GM20000 (cell line): ENCODE results near the gene STIL.

Experiments used
- DNase-seq: peaks from one replicate; pipeline ENCODE4 v3.0.0; 2012; ENCODE audit warnings: low spot score
- CTCF ChIP-seq: IDR thresholded peaks from 2 replicates; pipeline ENCODE4 v1.5.1; 2012; ENCODE audit warnings: mild to moderate bottlenecking, control low read depth; ENCODE audit errors: extremely low read depth, missing control alignments

Gene STIL

DNA sequence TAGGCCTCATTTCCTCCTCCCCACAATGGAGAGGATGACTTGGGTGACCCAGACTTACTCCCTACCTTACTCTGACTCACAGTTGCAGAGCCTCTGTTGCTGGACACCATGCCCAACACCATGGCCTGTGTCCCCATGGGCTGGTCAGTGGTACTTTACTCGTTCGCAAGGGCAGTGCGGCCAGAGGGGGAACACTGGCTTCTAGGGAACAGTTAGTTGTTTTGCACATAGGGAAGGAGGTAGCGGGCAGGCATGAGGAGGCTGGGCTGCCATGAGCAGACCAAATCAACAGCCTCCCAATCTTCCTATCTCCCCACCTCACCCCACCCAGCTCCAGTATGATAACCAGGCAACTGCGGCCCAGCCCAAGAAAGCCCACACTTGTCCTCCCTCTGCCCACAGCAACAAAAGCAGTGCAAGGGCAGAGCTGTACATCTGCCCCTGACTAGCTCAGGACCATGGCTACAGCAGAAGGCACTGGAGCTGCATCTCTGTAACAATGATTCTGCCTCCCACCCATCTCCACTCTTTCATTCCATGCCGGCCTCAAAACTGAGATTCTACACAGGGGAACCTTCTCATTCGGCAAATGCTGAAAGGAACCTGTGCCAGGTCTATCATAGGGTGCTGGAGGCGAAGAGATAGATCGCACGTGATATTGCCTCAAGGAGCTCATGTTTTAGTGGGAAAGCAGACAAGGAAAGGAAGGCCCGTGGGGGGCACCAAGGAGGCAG lies 100.5 kb downstream of the STIL start:
- DNase-seq = no peak
- no peak for TF ChIP-seq CTCF

DNA sequence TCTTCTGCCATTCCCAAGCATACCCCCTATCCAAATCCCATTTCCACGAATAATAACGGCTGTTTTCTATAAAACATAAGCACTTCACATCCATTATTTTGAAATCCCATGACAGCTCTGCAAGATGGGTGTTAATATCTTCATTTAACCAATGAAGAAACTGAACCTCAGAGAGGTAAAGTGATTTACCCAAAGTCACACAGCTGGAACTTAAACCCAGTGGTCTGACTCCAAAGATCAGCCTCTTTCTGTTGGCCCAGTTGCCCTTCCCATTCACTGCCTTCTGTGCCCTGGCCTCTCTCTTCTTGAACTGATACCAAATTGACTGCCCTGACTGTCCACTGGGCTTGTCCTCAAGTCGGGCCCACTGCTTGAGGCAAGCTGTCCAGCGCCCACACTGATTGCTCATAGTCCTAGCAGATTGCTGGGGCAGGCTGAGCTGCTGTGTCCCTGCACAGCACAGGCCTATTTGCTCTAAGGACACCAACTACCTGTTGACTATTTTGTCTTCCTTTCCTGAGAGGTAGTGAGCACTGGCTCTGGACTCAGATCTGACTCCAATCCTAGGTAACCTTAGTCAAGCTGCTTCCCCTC lies 101.2 kb downstream of the STIL start:
- no peak for TF ChIP-seq CTCF
- no peak for DNase-seq

DNA sequence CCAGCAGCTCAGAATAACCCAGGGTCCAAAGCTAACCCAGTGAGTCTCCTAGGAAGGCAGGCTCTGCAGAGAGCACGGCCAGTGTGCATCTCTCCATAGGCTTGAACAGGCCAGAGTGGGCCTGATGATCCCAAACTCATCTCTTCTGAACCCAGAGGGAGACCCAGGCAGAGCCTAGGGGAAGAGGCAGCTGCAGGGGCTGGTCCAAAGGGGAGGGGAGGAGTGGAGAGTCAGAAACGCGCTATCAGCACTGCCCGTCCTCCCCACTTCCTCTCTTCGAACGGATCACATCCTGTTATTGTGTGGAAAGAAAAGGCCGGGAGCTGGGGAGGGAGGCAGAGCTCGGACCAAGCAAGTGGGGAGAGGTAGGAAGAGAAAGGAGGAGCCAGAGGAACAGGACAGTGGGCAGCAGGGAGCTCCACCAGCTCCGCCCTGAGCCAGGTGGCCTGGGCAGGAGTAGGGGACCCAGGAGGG lies 102.1 kb downstream of the STIL start:
- TF ChIP-seq CTCF = no peak

DNA sequence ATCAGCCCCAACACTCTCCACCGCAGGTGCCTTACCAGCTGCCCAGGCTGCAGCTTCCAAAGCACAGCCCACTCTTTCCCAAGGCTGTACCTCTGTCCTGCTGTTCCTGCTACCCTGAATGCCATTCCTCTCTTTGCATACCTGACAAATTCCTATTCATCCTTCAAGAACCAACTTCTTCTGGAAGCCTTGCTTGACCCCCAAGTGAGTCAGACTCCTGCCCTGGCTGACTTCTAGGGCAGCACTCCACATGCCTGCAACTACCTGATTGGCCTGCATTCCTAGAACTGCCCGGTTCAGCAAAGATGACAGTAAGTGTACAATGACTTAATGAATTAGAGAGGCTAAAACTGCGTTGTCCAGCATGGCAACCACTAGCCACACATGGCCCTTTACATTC lies 103.3 kb downstream of the STIL start:
- DNase-seq = no peak
- no peak for TF ChIP-seq CTCF

More for the DNA sequence above, 102.1 kb downstream of the STIL start:
- DNase-seq = no peak

DNA sequence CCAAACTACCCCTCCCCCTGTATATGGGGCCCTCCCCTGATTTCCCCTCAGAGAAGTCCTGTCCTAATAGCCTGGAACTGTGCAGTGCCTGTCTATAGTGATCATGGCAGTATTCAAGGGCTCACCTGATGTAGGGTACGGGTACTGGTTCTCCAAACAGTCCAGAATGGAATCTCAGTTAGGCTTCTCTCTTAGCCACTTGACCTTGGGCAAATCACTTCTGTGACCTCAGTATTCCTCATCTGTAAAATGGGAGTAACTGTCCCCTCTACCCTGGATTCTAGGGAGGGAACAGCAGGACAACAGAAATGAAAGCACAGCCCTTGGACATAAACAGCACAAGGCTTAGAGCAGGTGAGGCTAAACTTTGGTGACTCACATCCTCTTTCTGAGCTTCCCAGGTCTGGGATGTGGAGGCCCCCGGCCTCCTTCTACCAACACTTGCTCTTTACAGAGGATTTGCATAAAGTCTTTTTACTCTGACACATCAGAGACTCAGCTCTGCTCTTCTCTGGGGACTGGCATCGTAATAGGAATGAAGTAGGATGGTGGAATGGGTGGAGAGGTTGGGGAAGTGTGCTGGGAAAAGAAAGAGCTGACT lies 104.1 kb downstream of the STIL start:
- TF ChIP-seq CTCF = no peak
- DNase-seq = no peak

DNA sequence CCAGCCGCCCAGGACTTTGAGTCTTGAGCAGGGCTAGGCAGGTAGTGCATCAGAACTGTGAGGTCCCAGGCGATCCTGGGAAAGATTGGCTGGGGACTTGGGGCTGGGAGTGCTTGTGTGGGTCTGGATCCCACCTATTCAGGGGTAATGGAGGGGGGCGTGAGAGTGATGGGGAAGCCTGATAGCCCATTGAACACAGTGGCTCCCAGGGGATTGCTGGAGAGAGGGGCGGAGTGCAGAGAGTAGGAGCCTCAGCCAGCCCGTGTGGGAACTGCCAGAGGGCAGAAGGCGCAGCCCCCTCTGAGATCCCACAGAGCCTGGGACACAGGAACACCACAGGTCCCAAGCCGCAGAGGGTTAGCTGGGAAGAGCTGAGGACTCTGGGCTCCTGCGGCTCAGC lies 104.9 kb downstream of the STIL start:
- no peak for DNase-seq
- no peak for TF ChIP-seq CTCF

- DNase-seq = no peak
- TF ChIP-seq CTCF = no peak
These were observed 105.5 kb downstream of the STIL start for GRCh38 chr1:47208374-47208850.
